Measurements from ENCODE around the gene TRIM2.

TRIM2 gene

GRCh38 chr4:153265306-153266047 is 61.2 kb downstream of the TRIM2 start:
- TF ChIP-seq, protein P1, sequence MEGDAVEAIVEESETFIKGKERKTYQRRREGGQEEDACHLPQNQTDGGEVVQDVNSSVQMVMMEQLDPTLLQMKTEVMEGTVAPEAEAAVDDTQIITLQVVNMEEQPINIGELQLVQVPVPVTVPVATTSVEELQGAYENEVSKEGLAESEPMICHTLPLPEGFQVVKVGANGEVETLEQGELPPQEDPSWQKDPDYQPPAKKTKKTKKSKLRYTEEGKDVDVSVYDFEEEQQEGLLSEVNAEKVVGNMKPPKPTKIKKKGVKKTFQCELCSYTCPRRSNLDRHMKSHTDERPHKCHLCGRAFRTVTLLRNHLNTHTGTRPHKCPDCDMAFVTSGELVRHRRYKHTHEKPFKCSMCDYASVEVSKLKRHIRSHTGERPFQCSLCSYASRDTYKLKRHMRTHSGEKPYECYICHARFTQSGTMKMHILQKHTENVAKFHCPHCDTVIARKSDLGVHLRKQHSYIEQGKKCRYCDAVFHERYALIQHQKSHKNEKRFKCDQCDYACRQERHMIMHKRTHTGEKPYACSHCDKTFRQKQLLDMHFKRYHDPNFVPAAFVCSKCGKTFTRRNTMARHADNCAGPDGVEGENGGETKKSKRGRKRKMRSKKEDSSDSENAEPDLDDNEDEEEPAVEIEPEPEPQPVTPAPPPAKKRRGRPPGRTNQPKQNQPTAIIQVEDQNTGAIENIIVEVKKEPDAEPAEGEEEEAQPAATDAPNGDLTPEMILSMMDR (IDR thresholded peaks at IDR 0.05; ENCODE audit: low read depth, low read length) = no peak
- no peak overlapping the region for H3K4me3 ChIP-seq (ENCODE audit: low read depth, low read length)

DNA sequence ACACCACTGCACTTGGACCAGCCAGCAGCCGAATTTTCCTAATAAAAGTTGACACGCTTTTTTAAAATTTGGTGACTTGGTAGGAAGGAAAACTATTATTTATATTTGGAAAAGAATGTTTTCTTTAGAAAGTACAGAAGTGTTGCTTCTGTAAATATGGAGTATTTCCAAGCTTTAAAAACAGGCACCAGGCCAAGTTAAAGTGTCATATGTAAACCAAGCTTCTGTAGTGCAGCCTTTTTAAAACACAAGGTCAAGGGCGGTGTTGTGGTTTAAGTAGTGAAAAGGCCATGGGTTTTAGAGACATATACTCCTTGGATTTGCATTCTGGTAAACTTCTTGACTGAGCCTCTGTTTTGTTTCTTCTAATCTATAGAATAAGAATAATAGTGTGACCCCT is 62.7 kb downstream of the TRIM2 start:
- TF ChIP-seq, protein P1 (IDR thresholded peaks at IDR 0.05; ENCODE audit: low read depth, low read length) = no peak
- no peak overlapping the region for H3K4me3 ChIP-seq (ENCODE audit: low read depth, low read length)

DNA sequence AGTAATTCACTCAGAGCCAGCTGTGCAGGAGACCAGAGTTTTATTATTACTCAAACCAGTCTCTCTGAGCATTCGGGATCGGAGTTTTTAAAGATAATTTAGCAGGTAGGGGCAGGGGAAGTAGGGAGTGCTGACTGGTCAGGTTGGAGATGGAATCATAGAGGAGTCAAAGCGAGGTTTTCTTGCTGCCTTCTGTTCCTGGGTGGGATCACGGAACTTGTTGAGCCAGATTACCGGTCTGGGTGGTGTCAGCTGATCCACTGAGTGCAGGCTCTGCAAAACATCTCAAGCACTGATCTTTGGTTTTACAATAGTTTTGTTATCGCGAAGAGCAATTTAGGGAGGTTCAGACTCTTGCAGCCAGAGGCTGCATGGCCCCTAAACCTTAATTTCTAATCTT is 63.6 kb downstream of the TRIM2 start:
- H3K4me3 ChIP-seq (ENCODE audit: low read depth, low read length) = no peak overlapping the region
- TF ChIP-seq, protein P1 (IDR thresholded peaks at IDR 0.05; ENCODE audit: low read depth, low read length) = no peak

GRCh38 chr4:153268295-153268694 is 64.1 kb downstream of the TRIM2 start:
- TF ChIP-seq, protein P1 (IDR thresholded peaks at IDR 0.05; ENCODE audit: low read depth, low read length) = no peak
- H3K4me3 ChIP-seq (ENCODE audit: low read depth, low read length) = no peak overlapping the region

GRCh38 chr4:153269218-153269990 is 65.2 kb downstream of the TRIM2 start:
- TF ChIP-seq, protein P1 (IDR thresholded peaks at IDR 0.05; ENCODE audit: low read depth, low read length) = no peak
- no peak overlapping the region for H3K4me3 ChIP-seq (ENCODE audit: low read depth, low read length)

DNA sequence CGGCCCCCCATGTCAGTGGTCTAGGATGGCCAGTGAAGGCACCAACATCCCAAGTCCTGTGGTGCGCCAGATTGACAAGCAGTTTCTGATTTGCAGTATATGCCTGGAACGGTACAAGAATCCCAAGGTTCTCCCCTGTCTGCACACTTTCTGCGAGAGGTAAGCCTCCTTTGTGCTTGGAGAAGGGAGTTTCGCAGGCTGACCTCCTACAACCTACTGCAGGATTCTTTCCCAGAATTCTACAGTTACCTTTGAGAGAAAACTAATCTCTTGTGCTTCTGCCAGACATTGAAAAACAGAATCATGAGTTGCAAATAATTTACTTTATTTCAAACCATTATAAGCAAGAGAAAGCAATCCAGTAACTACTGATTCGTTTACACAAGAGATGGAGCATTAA is 66.1 kb downstream of the TRIM2 start:
- no peak overlapping the region for H3K4me3 ChIP-seq (ENCODE audit: low read depth, low read length)
- TF ChIP-seq, protein P1 (IDR thresholded peaks at IDR 0.05; ENCODE audit: low read depth, low read length) = no peak

DNA sequence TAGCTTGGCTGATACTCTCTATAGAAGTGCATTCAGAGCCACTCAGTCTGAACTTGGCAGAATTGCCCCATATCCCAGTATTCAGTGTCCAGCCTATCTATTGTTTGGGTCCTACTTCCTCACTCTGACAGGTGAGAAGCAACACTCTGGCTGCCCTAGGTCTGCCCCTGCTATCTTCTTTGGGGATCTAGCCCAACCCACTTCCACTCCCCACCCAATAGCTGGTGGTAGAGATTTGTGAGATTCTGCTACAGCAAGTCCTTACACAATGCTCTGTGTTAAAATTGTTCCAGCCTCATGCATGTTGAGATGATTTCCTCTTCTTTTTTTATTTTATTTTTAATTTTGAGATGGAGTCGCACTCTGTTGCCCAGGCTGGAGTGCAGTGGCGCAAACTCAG is 67.6 kb downstream of the TRIM2 start:
- TF ChIP-seq, protein P1 (IDR thresholded peaks at IDR 0.05; ENCODE audit: low read depth, low read length) = no peak
- H3K4me3 ChIP-seq (ENCODE audit: low read depth, low read length) = no peak overlapping the region

Measured in WI38 (cell line).